Parathyroid adenoma (tissue), 2 donors: Measurements from ENCODE around the gene B3GALNT2.
"Not testable (repeated sequence)": the region's sequence is repeated elsewhere in the genome, so short reads cannot be mapped to it uniquely, and the experiment has no call there.

Experiments
- H2AFZ ChIP-seq: fragments of 300-600 bp; sonication (generic); one replicate; pipeline ENCODE4 v1.7.0; 2017; ENCODE audit warnings: antibody characterized with exemption, mild to moderate bottlenecking
- H3K27ac ChIP-seq: fragments of 300-600 bp; sonication (generic); one replicate; pipeline ENCODE4 v1.7.0; 2017
- H3K27me3 ChIP-seq: fragments of 300-600 bp; sonication (generic); one replicate; pipeline ENCODE4 v1.7.0; 2017; ENCODE audit warnings: low read length; ENCODE audit not compliant: control insufficient read depth, insufficient read depth
- H3K36me3 ChIP-seq: fragments of 300-600 bp; sonication (generic); one replicate; pipeline ENCODE4 v1.7.0; 2017; ENCODE audit warnings: low read length; ENCODE audit not compliant: control insufficient read depth, insufficient read depth
- H3K4me1 ChIP-seq: fragments of 300-600 bp; sonication (generic); one replicate; pipeline ENCODE4 v1.7.0; 2017; ENCODE audit warnings: control low read depth
- H3K4me2 ChIP-seq: fragments of 300-600 bp; sonication (generic); one replicate; pipeline ENCODE4 v1.7.0; 2017; ENCODE audit warnings: low read length
- H3K4me3 ChIP-seq: fragments of 300-600 bp; sonication (generic); one replicate; pipeline ENCODE4 v1.7.0; 2017; ENCODE audit warnings: low read depth, low read length
- H3K79me2 ChIP-seq: fragments of 300-600 bp; sonication (generic); one replicate; pipeline ENCODE4 v1.7.0; 2017; ENCODE audit warnings: control low read depth
- H3K9ac ChIP-seq: fragments of 300-600 bp; sonication (generic); one replicate; pipeline ENCODE4 v1.7.0; 2017; ENCODE audit warnings: mild to moderate bottlenecking
- H3K9me3 ChIP-seq: fragments of 300-600 bp; sonication (generic); one replicate; pipeline ENCODE4 v1.7.0; 2017; ENCODE audit warnings: low read length; ENCODE audit not compliant: control insufficient read depth
- TF ChIP-seq, protein P1 (sequence below): fragments of 300-600 bp; sonication (generic); IDR thresholded peaks from one replicate; pipeline ENCODE4 v1.7.0; 2017; ENCODE audit warnings: antibody characterized with exemption, mild to moderate bottlenecking
- donor health status: primary hyperparathyroidism.

B3GALNT2 gene

DNA sequence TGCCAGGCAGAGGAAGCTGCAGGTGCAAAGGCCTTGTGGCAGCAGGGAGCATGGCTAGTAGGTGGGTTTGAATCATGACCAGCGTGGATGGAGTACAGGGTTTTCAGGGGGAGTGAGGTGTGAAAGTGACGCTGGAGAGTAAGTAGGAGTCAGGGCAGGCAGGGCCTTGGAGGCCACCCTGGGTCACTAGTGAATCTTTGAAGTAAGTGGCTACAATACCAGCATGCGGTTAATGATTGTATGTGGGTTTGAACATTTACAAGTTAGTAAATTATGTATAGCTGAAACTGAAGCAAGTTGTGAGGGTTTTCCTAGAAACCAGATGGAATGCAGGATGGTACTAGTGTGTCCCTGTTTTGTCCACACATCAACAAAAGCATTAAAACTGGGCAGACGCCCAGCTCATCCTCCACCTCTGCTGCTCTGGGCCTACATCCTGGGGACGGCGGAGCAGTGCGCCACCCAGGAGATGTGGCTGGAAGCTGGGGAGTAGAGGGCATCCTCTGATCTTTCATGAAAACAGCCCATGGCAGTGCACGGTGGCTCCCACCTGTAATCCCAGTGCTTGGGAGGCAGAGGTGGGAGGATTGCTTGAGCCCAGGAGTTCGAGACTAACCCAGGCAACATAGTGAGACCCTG, 41.2 kb upstream of the B3GALNT2 start:
- TF ChIP-seq, protein P1, sequence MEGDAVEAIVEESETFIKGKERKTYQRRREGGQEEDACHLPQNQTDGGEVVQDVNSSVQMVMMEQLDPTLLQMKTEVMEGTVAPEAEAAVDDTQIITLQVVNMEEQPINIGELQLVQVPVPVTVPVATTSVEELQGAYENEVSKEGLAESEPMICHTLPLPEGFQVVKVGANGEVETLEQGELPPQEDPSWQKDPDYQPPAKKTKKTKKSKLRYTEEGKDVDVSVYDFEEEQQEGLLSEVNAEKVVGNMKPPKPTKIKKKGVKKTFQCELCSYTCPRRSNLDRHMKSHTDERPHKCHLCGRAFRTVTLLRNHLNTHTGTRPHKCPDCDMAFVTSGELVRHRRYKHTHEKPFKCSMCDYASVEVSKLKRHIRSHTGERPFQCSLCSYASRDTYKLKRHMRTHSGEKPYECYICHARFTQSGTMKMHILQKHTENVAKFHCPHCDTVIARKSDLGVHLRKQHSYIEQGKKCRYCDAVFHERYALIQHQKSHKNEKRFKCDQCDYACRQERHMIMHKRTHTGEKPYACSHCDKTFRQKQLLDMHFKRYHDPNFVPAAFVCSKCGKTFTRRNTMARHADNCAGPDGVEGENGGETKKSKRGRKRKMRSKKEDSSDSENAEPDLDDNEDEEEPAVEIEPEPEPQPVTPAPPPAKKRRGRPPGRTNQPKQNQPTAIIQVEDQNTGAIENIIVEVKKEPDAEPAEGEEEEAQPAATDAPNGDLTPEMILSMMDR, result no peak
- Histone ChIP-seq H3K4me2 (no peak overlapping the region), H3K4me1 (no peaks in the 10 kb centered on the region), H3K9me3 (no peaks in the 10 kb centered on the region), H3K79me2 (no peaks in the 10 kb centered on the region), H3K36me3 (no peaks in the 10 kb centered on the region), H2AFZ (no peak overlapping the region), H3K27me3 (no peaks in the 10 kb centered on the region), H3K9ac (no peak overlapping the region), H3K4me3 (no peak overlapping the region), H3K27ac (no peak overlapping the region)

DNA sequence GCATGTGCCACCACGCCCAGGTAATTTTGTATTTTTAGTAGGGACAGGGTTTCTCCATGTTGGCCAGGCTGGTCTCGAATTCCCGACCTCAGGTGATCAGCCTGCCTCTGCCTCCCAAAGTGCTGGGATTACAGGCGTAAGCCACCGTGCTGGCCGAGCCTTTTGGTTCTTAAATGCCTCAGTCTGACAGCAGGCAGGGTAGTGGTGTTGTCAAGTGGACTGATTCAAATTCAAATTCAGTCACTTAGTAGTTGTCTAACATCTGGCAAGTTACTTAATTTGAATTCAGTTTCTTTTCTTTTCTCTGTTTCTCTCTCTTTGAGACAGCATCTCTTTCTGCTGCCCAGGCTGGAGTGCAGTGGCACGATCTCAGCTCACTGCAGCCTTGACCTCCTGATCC, 38.6 kb upstream of the B3GALNT2 start:
- not testable (repeated sequence) for H3K9me3 ChIP-seq, H3K4me3 ChIP-seq, H3K4me1 ChIP-seq, H3K4me2 ChIP-seq, H3K9ac ChIP-seq, H2AFZ ChIP-seq, H3K79me2 ChIP-seq, H3K27me3 ChIP-seq, H3K27ac ChIP-seq, H3K36me3 ChIP-seq

DNA sequence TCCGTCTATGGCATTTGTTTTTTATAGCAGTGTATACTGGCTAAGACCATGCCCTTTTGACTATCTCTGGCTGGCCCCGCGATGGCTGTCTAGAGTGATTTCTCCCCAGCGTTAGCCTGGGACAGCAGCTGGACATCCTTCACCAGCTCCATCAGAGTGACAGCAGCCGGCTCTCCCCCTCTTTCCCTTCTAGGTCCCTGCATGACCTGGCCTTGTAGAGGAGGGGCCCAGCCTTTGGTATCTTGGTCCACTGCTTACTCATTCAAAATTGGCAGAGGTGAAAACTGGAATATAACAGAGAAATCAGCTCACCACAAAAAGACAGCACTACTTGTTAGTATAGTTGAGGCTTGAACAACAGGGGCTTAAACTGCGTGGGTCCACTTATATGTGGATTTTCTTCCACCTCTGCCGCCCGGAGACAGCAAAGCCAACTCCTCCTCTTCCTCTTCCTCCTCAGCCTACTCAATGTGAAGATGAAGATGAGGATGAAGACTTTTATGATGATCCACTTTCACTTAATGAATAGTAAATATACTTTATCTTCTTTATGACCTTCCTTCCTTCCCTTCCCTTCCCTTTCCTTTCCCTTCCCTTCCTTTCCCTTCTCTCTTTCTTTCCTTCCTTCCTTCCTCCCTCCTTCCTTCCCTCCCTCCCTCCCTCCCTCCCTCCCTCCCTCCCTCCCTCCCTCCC, 29.4 kb upstream of the B3GALNT2 start:
- Histone ChIP-seq H3K27me3 (no peaks in the 10 kb centered on the region), H3K4me3 (no peak overlapping the region), H3K27ac (no peak overlapping the region), H3K79me2 (no peaks in the 10 kb centered on the region), H3K9me3 (no peaks in the 10 kb centered on the region), H3K4me2 (no peak overlapping the region), H3K9ac (no peak overlapping the region), H3K36me3 (no peaks in the 10 kb centered on the region), H3K4me1 (no peaks in the 10 kb centered on the region), H2AFZ (no peak overlapping the region)
- TF ChIP-seq, protein P1, result no peak

DNA sequence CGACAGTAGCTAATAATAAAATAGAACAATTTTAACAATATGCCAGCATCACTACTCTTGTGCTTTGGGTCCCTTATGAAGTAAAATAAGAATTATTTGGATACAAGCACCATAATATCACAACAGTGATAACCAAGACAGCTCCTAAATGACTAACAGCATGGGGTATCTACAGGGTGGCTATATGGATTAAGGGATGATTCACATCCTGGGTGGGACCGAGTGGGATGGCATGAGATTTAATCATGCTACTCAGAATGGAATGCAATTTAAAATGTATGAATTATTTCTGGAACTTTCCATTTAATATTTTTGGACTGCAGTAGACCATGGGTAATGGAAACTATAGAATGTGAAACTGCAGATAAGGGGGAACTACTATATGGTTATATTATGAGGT, 28.1 kb upstream of the B3GALNT2 start:
- Histone ChIP-seq H2AFZ (no peak overlapping the region), H3K4me3 (no peak overlapping the region), H3K27me3 (no peaks in the 10 kb centered on the region), H3K79me2 (no peaks in the 10 kb centered on the region), H3K9me3 (no peaks in the 10 kb centered on the region), H3K9ac (no peak overlapping the region), H3K4me1 (no peaks in the 10 kb centered on the region), H3K4me2 (no peak overlapping the region), H3K36me3 (no peaks in the 10 kb centered on the region), H3K27ac (no peak overlapping the region)
- TF ChIP-seq, protein P1, result no peak

DNA sequence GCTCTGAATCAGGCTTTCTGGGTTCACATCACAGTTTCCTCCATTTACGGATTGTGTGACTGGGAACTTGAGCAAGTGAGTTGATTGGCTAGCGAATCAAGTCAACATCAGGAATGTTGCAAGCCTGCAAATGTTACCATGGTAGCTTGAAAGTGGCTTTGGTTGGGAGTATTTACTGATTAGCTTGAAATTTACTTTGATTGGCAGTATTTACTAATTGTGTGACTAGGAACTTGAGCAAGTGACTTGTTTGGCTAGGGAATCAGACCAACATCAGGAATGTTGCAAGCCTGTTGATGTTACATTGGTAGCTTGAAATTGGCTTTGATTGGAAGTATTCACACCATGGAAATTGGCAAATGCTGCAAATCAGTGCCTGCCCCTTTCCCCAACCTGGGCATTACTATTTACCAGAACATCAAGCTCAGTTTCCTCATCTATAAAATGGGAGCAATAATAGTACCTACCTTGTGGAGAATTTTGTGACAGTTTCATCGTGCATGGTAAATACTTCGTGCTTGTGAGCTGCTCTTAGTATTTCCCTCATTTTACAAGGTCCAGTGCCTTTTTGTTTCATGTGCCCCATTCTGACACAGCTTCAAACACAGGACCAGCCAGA, 23.1 kb upstream of the B3GALNT2 start:
- Histone ChIP-seq H3K9me3 (no peaks in the 10 kb centered on the region), H3K4me2 (no peak overlapping the region), H3K79me2 (no peaks in the 10 kb centered on the region), H2AFZ (no peak overlapping the region), H3K4me1 (no peaks in the 10 kb centered on the region), H3K4me3 (no peak overlapping the region), H3K27me3 (no peaks in the 10 kb centered on the region), H3K27ac (no peak overlapping the region), H3K36me3 (no peaks in the 10 kb centered on the region), H3K9ac (no peak overlapping the region)
- TF ChIP-seq, protein P1, result no peak
